ENCODE results near the gene NR1H4. TPM values are rescaled to one million over a fixed set of nuclear protein-coding genes. Genes with fewer than 3 reads are reported as not detected.
"Not testable (repeated sequence)": the region's sequence is repeated elsewhere in the genome, so short reads cannot be mapped to it uniquely, and the experiment has no call there.

NR1H4 gene
- total RNA-seq, result 45.8 TPM

DNA sequence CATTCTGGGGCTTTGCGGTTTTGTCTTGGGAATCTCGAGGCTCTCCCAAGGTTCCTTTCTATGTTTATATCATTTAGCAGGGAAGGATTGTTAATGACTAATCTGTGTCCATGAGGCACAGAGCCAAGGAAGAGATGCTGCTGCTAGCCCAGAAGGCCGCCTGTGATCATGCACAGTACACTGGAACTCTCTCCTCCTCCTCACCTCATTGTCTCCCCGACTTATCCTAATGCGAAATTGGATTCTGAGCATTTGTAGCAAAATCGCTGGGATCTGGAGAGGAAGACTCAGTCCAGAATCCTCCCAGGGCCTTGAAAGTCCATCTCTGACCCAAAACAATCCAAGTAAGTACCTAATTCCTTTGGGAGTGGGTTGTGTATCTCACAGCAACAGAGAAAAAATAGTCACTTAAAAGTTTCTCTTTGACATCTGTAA lies at the start of gene NR1H4:
Gene NR1H4 (plus strand): TSS at position 151 of the 435 bp plus-strand sequence. CDS start 19,458 bp downstream, outside the sequence.
- DNase-seq (ENCODE audit: low spot score), result peak; percentile 80

DNA sequence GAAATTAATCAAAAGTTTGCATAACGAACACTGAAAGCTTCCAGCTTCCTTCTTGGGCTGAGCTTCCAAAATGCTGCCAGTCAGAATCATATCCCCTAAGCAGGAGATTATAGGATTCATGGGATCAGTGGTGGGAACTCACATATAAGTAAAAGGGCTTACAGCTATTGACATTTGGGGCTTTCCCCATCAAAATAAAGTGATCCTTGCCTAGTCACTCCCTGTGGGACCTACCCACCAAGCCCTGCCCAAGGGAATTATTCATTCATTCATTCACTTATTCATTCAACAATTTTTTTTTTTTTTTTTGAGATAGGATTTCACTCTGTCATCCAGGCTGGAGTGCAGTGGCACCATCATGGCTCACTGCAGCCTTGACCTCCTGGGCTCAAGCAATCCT lies 47.5 kb upstream of the NR1H4 start:
- DNase-seq (ENCODE audit: low spot score), result no peak

DNA sequence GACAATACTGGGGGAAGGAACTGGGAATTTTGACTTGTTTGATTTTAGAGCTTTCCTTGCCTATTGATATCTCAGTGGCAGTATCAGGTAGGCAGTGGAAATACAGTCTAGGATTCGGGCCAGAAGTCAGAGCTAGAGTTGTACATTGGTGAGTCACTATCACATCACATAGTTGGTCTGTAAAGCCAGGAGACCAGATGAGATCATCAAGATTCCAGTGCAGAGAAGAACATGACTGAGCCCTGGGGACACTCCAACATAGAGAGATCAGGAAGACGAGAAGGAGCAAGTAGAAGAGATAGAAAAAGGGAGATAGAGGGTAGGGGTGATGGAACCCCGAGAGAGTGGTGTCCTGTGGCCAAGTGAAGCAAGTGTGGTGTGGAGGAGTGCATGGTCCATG lies 46.6 kb upstream of the NR1H4 start:
- peak; percentile 31 for DNase-seq (ENCODE audit: low spot score)

DNA sequence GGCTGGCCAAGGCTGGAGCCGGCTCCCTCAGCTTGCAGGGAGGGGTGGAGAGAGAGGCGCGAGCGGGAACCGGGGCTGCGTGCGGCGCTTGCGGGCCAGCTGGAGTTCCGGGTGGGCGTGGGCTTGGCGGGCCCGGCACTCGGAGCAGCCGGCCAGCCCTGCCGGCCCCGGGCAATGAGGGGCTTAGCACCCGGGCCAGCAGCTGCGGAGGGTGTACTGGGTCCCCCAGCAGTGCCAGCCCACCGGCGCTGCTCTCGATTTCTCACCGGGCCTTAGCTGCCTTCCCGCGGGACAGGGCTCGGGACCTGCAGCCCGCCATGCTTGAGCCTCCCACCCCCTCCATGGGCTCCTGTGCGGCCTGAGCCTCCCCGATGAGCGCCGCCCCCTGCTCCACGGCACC lies 43.4 kb upstream of the NR1H4 start:
- DNase-seq (ENCODE audit: low spot score), result not testable (repeated sequence)

DNA sequence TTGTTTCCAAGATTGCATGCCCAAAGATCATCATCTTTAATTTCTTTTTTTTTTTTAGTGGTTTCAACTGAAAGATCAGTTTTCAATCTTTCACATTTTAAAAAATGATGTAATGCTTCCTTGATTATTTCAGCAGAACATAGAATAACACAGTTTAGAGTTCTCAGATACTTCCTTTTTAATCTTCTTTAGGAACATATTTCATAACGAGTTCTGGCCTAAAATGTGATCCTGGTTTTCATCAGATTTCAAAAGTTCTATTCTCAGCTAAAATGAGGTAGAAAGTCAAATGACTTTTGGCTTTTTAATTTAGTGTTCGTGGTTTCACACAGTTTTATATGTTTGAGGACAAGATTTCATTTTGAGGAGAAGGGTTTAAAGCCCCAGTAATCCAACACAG lies 40.0 kb upstream of the NR1H4 start:
- no peak for DNase-seq (ENCODE audit: low spot score)

DNA sequence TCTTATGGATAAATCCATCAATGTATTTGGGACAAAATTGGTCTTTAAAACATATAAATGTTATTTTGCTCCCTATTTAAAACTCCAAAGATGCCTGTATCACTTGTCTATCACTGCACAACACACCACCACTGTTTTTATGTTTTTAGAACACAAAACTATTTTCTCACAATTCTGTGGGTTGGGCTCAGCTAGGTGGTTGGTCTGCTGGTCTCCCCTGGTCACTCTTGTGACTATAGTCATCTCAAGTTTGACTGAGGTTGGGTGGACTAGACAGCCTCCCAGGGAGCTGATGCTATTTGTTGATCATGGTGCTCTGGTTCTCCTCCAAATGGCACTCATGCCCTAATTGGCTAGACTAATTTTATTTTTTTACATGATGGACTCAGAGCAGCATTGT lies 39.5 kb upstream of the NR1H4 start:
- no peak for DNase-seq (ENCODE audit: low spot score)

DNA sequence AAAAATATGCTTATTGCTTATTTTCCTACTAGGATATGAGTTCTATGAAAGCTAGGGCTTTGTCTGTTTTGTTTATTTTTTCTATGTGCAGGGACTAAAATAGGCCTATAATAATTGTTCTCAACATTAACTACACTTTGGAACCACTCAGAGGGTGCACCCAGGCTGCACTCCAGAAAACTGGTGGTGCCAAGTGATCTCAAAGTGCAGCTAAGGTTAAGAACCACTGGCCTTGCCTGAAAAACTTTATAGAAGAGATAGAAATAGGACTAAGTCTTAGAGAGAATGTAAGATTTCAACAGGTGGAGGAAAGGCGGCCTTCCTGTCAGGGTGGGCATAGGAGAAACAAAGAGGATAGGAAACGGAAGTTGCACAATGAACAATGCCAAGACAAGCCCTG lies 37.7 kb upstream of the NR1H4 start:
- DNase-seq (ENCODE audit: low spot score), result no peak

DNA sequence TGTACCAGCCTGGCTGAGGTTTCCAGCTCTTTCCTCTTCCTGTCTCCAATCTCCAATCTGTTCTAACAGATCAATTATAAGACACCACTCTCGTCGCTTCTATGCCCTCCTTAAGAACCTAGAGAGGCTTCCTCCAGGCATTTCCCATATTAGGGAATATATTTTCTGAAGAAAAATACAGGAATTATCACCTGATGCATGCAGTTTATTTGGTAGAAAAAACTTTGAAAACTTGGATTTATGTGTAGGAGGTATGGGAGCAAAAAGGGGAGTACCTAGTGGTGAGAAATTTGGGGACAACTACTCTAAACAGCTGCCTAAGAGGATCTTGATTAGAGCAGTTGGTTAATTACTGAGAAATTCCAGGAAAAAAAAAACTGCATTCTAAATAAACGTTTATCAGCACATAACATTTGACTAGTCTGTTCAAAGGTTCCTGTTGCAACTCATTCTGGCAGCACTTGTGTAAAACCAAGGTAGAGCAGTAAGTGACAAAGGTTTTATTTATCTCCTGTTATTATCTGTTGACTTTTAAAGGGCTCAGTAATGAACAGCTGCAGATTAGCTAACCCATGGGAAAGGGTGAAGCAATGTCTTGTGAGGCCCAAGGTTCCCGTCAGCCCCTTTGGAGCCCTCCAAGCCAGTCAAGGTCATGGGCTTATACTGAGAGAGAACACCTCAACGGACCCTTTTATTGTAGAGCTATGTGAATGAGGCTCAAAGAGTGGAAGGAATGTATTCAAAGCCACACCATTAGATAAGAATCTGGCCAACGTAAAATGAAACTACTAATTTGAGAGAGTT lies 36.4 kb upstream of the NR1H4 start:
- DNase-seq (ENCODE audit: low spot score), result no peak

DNA sequence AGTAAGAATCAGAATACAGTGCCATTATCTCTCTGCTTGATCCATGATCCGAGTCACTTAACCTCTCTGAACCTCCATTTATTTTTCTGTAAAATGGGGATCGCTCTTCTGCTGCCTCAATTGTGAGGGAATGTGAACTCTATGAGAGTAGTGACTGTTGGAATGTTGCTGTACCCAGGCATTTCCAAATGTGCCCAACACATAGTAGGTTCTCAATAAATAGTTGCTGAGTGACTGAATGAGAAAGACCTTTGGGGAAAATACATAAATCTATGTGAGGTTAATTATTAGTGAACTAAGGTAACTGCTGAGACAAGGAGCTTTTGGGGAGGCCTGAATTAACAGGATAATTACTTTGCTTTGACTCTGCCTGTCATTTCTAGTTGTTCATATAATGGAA lies 33.9 kb upstream of the NR1H4 start:
- DNase-seq (ENCODE audit: low spot score), result no peak

DNA sequence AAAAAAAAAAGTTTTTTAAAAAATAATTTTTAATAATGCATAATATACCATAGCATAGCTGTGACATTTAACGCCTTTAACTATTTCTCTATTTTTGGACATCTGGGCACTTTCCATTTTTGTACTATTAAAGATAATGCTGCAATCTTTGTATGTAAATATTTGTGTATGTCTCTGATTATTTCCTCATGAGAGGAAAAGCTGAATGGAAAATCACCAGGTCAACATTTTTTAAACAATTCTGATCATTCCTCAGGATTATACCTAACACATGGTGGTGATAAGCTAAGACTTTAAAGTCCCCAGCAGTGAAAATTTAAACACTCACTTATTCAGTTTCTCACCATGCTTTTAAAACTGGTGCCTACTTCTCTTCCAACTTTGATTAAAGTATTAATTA lies 31.3 kb upstream of the NR1H4 start:
- no peak for DNase-seq (ENCODE audit: low spot score)

DNA sequence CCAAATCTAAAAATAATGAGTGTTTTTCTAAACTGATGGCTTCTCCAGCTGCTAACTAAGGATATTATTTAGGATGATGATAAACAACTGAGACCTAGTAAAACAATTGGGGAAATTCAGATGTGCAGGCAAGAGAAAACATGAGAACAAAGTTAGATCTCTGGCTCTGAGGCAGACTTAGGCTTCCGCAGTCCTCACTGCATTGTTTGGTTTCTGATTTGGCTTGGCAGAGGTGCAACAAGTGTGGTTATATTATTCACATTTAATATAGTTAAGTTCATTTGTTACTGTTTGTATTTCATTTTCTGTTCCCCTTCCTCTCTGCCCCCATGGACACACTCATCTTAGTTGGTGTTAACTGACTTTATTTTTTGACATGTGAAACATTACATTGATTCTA lies 30.2 kb upstream of the NR1H4 start:
- DNase-seq (ENCODE audit: low spot score), result no peak

DNA sequence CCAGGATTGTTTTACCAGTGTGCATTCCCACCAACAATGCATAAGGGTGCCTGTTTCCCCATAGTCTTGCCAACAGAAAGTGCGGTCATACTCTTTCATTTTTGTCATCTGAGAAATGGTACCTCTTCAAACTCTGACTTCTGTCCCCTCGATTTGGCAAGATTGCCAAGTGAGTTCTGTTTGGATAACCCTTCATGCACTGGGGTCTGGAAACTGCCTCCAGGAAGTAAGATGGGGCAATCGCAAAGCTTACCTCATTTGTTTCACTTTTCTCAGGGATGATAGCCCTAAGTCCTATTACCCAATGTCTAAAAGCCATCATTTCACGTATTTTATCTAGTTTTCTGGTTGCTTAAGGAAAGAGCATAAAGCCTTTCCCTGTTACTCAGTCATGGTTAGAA lies 28.6 kb upstream of the NR1H4 start:
- DNase-seq (ENCODE audit: low spot score), result no peak

DNA sequence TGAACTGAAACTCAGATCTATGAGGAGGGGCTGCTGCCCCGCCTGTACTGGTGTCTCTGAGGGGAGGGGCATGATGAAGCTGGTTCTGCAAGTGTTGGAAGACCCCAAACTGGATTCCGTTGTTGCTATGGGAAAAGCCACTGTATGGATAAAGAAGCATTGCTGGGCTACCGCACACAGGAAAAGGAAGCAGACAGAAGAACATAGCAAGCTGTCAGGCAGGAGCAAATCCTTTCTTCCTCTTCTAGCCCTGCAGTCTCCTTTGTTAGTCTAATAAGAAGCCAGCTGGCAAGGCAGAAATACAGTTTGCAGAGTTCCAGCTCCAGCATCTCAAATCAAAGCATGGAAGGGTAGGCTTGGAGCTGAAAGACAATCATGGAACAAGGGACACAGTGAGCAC lies 26.3 kb upstream of the NR1H4 start:
- DNase-seq (ENCODE audit: low spot score), result no peak

DNA sequence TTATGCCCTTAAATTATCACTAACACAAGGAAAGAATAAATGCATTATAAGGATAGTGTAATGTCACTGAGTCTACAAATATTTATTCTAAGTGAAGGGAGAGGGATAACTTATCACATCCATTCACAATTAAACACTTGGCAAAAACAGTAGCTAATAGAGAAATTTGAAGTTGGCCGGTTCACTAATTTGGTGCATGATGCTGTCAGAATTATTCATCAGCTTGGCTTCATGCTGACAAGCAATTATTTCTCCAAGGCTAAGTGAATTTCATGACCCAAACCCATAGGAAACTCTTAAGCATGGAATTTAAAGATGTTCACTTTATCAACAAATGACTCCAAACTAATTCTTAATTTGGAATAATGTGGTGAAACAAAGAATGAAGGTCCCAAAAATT lies 25.0 kb upstream of the NR1H4 start:
- no peak for DNase-seq (ENCODE audit: low spot score)

DNA sequence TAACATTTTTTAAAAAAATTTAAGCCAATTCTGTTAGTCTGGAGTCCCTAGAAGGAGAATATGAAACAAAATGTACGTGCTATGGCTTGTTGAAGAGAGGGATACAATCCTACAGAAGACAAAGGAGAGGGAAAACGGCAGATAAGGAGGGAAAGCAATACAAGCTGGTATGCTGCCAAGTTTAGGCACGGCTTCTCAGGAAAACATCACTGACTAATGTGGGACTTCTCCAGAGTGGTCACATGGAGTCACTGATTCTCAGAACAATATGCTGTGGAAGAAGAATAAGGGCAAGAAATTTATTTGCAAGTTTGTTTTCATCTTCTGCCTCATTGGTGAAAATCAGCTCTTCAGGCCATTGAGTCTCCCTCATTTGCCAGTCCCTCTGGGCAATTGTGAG lies 22.9 kb upstream of the NR1H4 start:
- DNase-seq (ENCODE audit: low spot score), result peak; percentile 53

DNA sequence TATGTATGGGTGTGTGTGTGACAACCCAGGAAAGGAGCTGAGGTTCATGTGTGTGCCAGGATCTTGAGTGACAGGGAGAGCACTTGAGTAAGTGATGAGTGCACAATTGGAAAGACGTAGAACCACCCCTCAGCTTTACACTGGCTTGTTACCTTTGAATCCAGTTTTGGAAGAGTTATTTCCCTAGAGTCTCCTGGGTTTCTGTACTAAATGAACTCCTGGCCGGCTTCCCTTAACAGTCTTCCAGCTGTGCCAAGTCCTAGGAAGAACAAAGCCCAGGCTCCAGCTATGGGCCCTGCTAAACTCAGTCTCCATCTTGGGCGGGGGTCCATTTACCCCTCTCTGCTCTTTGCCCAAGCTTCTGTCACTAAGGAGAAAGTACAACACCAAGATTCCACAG lies 19.7 kb upstream of the NR1H4 start:
- DNase-seq (ENCODE audit: low spot score), result peak; percentile 30

DNA sequence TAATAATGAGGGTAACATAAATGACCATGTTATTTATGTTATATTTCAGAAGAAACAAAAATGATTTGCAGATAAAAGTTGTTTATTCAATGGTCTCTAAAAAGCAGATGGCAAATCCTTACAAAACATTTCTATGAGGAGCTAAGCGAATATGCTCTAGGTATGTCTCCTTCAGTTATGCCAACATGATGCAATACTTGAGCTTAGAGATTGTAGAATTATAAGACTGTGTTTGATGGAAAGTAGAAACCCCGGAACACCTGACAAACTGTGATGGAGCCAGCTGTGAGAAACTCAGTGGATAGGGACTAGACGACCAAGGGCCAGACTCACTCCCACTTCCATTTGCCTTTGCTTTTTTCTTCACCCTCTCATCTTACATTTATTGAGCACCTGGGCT lies 17.8 kb upstream of the NR1H4 start:
- DNase-seq (ENCODE audit: low spot score), result no peak

DNA sequence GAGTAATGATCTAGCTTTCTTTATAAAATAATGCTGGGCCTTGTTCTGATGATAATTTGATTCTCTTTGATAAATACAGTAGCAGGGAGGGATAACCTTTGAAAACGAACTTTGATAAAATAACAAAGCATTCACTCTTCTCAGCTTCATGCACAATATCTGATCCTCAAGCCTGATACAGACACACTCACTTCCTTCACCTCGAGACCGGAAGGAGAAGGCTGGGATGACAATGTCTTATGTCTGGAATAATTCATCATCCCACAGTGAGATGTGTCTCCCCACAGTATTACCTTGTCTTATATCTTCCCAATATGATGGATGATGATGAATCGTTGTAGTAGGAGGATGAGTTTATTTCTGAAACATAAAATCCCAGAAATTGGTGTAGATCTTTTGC lies 15.5 kb upstream of the NR1H4 start:
- DNase-seq (ENCODE audit: low spot score), result no peak

DNA sequence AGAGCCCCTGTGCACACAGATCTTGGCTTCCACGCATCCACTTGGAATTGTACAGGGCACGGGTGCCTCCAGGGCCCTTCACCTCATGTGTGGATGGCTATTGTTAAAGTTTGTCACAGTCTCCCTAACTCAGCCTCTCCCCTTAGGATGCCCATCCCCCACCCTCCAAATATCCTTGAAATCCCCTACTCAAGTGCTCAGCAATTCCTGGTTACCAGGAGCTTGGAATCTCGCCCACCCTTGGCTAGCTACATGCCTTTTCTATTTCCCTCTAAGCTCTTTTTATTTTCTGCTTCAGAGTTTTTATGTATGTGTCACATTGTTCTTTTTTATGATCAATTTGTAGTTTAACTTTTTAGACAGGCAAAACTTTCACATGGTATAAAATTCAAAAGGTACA lies 13.0 kb upstream of the NR1H4 start:
- DNase-seq (ENCODE audit: low spot score), result no peak

DNA sequence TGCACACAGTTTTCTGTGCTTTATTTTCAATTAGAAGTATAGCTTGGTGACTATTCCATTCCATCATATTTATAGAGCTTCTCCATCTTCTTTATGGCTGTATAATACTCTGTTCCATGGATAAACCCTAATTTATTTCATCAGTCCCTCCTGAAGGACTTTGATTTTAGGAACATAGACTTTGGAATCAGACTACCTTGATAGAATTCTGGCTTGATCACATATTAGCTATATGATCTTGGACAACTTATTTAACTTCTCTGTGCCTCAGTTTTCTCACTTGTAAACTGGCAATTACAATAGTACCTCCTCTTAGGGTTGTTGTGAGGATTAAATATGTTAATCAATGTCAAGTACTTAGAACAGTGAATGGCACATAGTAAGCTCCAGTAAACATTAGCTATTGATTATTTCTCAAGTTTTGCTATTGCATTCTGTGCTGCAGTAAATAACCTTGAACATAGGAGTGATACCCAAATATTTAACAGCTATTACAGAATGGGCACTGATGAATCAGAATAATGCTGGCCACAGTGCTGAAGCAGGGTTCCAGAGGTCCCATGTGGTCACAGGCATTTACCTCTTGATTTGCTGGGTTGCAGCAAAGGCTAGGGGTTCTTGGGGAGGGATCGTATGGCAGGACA lies 12.2 kb upstream of the NR1H4 start:
- no peak for DNase-seq (ENCODE audit: low spot score)

DNA sequence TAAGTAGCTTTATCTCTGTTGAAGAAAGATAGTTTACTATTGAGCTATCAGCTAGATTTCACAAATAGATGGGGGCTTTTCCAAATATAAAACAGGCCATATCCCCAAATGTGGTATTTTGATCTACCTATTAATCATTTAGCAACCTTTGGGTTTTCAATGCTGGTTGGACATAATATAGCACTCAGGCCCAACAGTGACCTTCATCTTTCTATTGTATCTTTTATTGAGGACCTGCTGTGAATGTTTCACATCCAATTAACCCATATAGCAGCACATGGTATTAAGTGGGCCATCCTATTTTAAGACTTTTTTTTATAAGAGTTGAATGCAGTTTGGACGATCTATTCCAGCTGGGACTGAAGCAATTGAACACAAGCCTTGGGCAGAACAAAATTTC lies 10.0 kb upstream of the NR1H4 start:
- no peak for DNase-seq (ENCODE audit: low spot score)

DNA sequence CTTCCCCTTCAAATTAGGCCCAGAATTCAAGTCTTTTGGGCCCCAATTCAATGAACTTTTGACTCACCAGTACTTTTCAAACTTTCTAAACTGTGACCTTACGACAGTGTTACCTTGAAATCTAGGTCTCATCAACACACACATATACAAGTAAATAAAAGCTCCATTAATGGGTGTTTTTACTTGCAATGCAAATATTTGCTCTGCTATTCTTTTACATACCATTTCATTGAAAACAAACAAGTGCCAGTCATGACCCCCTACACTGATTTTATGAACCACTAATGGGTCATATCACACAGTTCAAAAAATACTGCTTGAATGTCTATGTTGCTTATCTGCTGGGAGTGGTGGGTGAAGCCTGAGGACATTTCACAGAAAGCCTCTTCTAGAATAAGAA lies 9.1 kb upstream of the NR1H4 start:
- no peak for DNase-seq (ENCODE audit: low spot score)

DNA sequence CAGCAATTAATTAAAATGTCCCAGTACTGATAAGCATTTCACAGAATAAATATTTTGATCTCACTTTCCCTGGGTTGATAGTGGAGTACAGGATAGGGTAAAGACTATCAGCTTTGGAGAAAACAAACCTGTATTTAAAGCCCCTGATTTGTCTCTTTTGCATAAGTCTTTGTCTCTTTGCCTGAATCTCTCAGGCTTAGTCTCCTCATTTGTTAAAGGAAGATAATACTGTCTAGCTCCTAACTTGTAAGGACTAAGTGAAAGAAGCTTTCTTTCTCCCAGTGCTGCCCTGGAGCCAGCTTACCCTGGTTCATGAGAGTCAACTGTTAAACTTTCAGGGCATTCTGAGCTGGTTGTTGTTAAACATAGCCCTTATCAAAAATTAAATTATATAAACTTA lies 5.5 kb upstream of the NR1H4 start:
- DNase-seq (ENCODE audit: low spot score), result no peak

DNA sequence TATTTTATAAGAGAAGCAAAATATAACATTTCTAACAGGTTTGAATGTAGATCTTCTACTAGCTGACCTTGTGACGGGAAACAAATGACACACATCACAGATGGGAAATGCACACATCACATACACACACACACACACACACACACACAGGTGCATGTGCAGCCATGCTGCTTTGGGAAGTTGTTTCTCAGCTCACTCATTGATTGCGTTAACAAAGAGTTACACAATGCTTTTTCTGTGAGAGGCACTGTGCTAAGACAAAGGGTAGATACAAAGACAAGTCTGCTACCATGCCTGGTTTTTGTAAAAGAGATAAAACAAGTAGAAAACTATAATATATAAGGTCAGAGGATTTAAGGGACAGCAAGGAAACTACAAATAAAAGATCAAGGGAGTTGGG lies 1.3 kb upstream of the NR1H4 start:
- no peak for DNase-seq (ENCODE audit: low spot score)

Measured in mucosa of gallbladder (tissue), 1 donor.